H1 (cell line): ENCODE measurements around the gene TMEM209. TPM values are rescaled to one million over a fixed set of nuclear protein-coding genes. Genes with fewer than 3 reads are reported as not detected.

Experiments
- CTCF ChIA-PET: fragments of 300-600 bp; sonication (Branson Sonifier 250); formaldehyde crosslinking; loops from one replicate; lab custom pipeline; 2021; ENCODE audit not compliant: partially characterized antibody; lab: Charles Lee
- POLR2A ChIA-PET: fragments of 300-600 bp; sonication (Branson Sonifier 250); formaldehyde crosslinking; loops from one replicate; lab custom pipeline; 2021; ENCODE audit warnings: inconsistent platforms; ENCODE audit not compliant: partially characterized antibody; lab: Charles Lee
- DNase-seq, 2 experiments: peaks; one replicate each; pipeline versions ENCODE4 v3.0.0 to v3.0.0-alpha.2; 2010 to 2022; ENCODE audit warnings: low spot score in 2 of 2, low read depth in 1 of 2, mixed read lengths in 1 of 2
- FAIRE-seq: peaks from 2 replicates; lab custom pipeline; 2011; peaks lifted over from hg19 to GRCh38; lab: Jason Lieb, UNC
- H2AFZ ChIP-seq: 2 replicates; pipeline ENCODE4 v1.8.1; 2012; ENCODE audit warnings: low read length, inconsistent platforms
- H2AK5ac ChIP-seq: 2 replicates; pipeline ENCODE4 v1.6.1; 2013; ENCODE audit warnings: low read depth, low read length
- H2BK120ac ChIP-seq: replicated peaks from 2 replicates; pipeline ENCODE3; 2013; ENCODE audit warnings: low read depth, low read length, inconsistent platforms
- H2BK12ac ChIP-seq: 2 replicates; pipeline ENCODE4 v1.6.1; 2013; ENCODE audit warnings: low read depth, low read length
- H2BK15ac ChIP-seq: 2 replicates; pipeline ENCODE4 v1.6.1; 2013; ENCODE audit warnings: low read length
- H2BK20ac ChIP-seq: 2 replicates; pipeline ENCODE4 v1.6.1; 2013; ENCODE audit warnings: low read length
- H2BK5ac ChIP-seq: 2 replicates; pipeline ENCODE4 v1.6.1; 2013; ENCODE audit warnings: low read depth, low read length
- H3K14ac ChIP-seq: 2 replicates; pipeline ENCODE4 v1.6.1; 2013; ENCODE audit warnings: inconsistent platforms; ENCODE audit not compliant: insufficient read length
- H3K18ac ChIP-seq: 2 replicates; pipeline ENCODE4 v1.6.1; 2013; ENCODE audit warnings: low read length; ENCODE audit errors: extremely low read depth
- H3K23ac ChIP-seq: 2 replicates; pipeline ENCODE4 v1.6.1; 2013; ENCODE audit warnings: inconsistent platforms; ENCODE audit not compliant: insufficient read length
- H3K23me2 ChIP-seq: 2 replicates; pipeline ENCODE4 v1.6.1; 2013; ENCODE audit warnings: low read depth, low read length
- H3K27ac ChIP-seq: 2 replicates; pipeline ENCODE4 v1.6.1; 2011; ENCODE audit warnings: low read depth, low read length, inconsistent platforms
- H3K27me3 ChIP-seq, 4 experiments: replicated peaks in 1 of 4; 1 replicate in 1 of 4; 2 replicates in 3 of 4; pipeline versions ENCODE4 v1.6.1 to v1.8.1; 2011 to 2013; ENCODE audit warnings: low read length in 3 of 4, mild to moderate bottlenecking in 3 of 4, inconsistent platforms in 2 of 4, mixed read lengths in 2 of 4, moderate library complexity in 1 of 4; ENCODE audit not compliant: control insufficient read depth in 3 of 4, insufficient read depth in 3 of 4; ENCODE audit errors: extremely low read depth in 1 of 4
- H3K36me3 ChIP-seq, 4 experiments: 2 replicates each; pipeline versions ENCODE4 v1.6.1 to v1.8.1; 2011 to 2013; ENCODE audit warnings: mild to moderate bottlenecking in 4 of 4, low read length in 3 of 4, moderate library complexity in 2 of 4, control low read depth in 1 of 4, inconsistent platforms in 1 of 4; ENCODE audit not compliant: insufficient read depth in 4 of 4, control insufficient read depth in 2 of 4
- H3K4ac ChIP-seq: replicated peaks from 2 replicates; pipeline ENCODE3; 2013; ENCODE audit warnings: low read length, low read depth, mixed read lengths, inconsistent platforms; ENCODE audit not compliant: insufficient read length
- H3K4me1 ChIP-seq, 4 experiments: replicated peaks in 1 of 4; 1 replicate in 1 of 4; 2 replicates in 3 of 4; pipeline versions ENCODE4 v1.6.1 to v1.8.1; 2011 to 2013; ENCODE audit warnings: low read length in 3 of 4, inconsistent platforms in 2 of 4, mixed read lengths in 1 of 4; ENCODE audit not compliant: insufficient read depth in 4 of 4, control insufficient read depth in 3 of 4
- H3K4me2 ChIP-seq, 2 experiments: 2 replicates each; pipeline versions ENCODE4 v1.6.1 to v1.8.1; 2011 to 2013; ENCODE audit warnings: low read depth in 2 of 2, low read length in 2 of 2, control low read depth in 1 of 2, inconsistent platforms in 1 of 2, mild to moderate bottlenecking in 1 of 2; ENCODE audit not compliant: insufficient read depth in 1 of 2
- H3K4me3 ChIP-seq, 4 experiments: fragments of 200-600, 300-600 bp in 1 of 4; sonication (generic), shearing (Covaris generic), sonication (Bioruptor Twin) in 1 of 4; 2 replicates each; pipeline versions ENCODE4 v1.5.1 to v1.8.1; 2011 to 2016; ENCODE audit warnings: low read length in 4 of 4, low read depth in 3 of 4, control low read depth in 2 of 4, inconsistent platforms in 2 of 4, mild to moderate bottlenecking in 2 of 4, mixed read lengths in 1 of 4, moderate library complexity in 1 of 4; ENCODE audit not compliant: insufficient read depth in 2 of 4; ENCODE audit errors: extremely low read depth in 1 of 4
- H3K56ac ChIP-seq: replicated peaks from 2 replicates; pipeline ENCODE3; 2013; ENCODE audit warnings: low read depth, mild to moderate bottlenecking, mixed read lengths, low read length, inconsistent platforms; ENCODE audit not compliant: insufficient read length
- H3K79me1 ChIP-seq: 2 replicates; pipeline ENCODE4 v1.6.1; 2013; ENCODE audit warnings: low read depth, low read length, control low read depth
- H3K79me2 ChIP-seq, 2 experiments: 2 replicates each; pipeline versions ENCODE4 v1.6.1 to v1.8.1; 2012 to 2013; ENCODE audit warnings: low read length in 2 of 2, mild to moderate bottlenecking in 2 of 2, inconsistent platforms in 1 of 2; ENCODE audit not compliant: insufficient read depth in 2 of 2, control insufficient read depth in 1 of 2
- H3K9ac ChIP-seq, 4 experiments: replicated peaks in 1 of 4; 1 replicate in 1 of 4; 2 replicates in 3 of 4; pipeline versions ENCODE4 v1.6.1 to v1.8.1; 2011 to 2013; ENCODE audit warnings: low read depth in 3 of 4, low read length in 3 of 4, control low read depth in 2 of 4, mild to moderate bottlenecking in 2 of 4, moderate library complexity in 2 of 4, inconsistent platforms in 1 of 4; ENCODE audit errors: extremely low read depth in 1 of 4
- H3K9me3 ChIP-seq, 2 experiments: 2 replicates each; pipeline versions ENCODE4 v1.6.1 to v1.8.1; 2012 to 2013; ENCODE audit warnings: mild to moderate bottlenecking in 2 of 2, moderate library complexity in 2 of 2, control low read depth in 1 of 2, inconsistent platforms in 1 of 2, low read depth in 1 of 2, low read length in 1 of 2, mixed read lengths in 1 of 2; ENCODE audit not compliant: insufficient read depth in 2 of 2
- H4K20me1 ChIP-seq, 2 experiments: replicated peaks in 1 of 2; 2 replicates each; pipeline versions ENCODE3 to v1.8.1; 2011 to 2013; ENCODE audit warnings: inconsistent platforms in 2 of 2, low read length in 2 of 2, mild to moderate bottlenecking in 1 of 2; ENCODE audit not compliant: insufficient read depth in 2 of 2, control insufficient read depth in 1 of 2
- H4K5ac ChIP-seq: 2 replicates; pipeline ENCODE4 v1.6.1; 2013; ENCODE audit warnings: low read length, low read depth, mixed read lengths, inconsistent platforms; ENCODE audit not compliant: insufficient read length
- H4K8ac ChIP-seq: 2 replicates; pipeline ENCODE4 v1.8.0; 2013; ENCODE audit warnings: mild to moderate bottlenecking, moderate library complexity, low read length, inconsistent platforms; ENCODE audit not compliant: insufficient read depth; ENCODE audit errors: extremely low read depth
- H4K91ac ChIP-seq: replicated peaks from 2 replicates; pipeline ENCODE3; 2013; ENCODE audit warnings: low read length, mixed read lengths, inconsistent platforms; ENCODE audit not compliant: insufficient read length
- ATF3 ChIP-seq: IDR thresholded peaks from 2 replicates; pipeline ENCODE4 v1.6.1; 2011; ENCODE audit warnings: low read depth, mild to moderate bottlenecking, low read length; ENCODE audit not compliant: insufficient read depth
- EZH2 ChIP-seq: fragments of 200-600 bp; sonication (generic); IDR thresholded peaks from 2 replicates; pipeline ENCODE4 v1.7.1; 2012; ENCODE audit warnings: low read depth, mild to moderate bottlenecking, moderate library complexity, low read length, inconsistent platforms; ENCODE audit not compliant: severe bottlenecking
- KDM1A ChIP-seq: fragments of 200-600, 300-600 bp; sonication (generic); IDR thresholded peaks from 2 replicates; pipeline ENCODE4 v1.7.1; 2016; ENCODE audit warnings: mild to moderate bottlenecking, low read length, borderline replicate concordance
- RFX5 ChIP-seq: IDR thresholded peaks from 2 replicates; pipeline ENCODE4 v1.6.1; 2011; ENCODE audit warnings: low read depth, low read length, improper control_type of control experiment, borderline replicate concordance
- SIN3A ChIP-seq, 2 experiments: IDR thresholded peaks in 1 of 2; conservative IDR thresholded peaks in 1 of 2; 2 replicates each; pipeline ENCODE4 v1.6.1; 2011 to 2012; ENCODE audit warnings: low read length in 2 of 2, improper control_type of control experiment in 1 of 2, low read depth in 1 of 2, mild to moderate bottlenecking in 1 of 2
- SP1 ChIP-seq: IDR thresholded peaks from 2 replicates; pipeline ENCODE4 v1.6.1; 2011; ENCODE audit warnings: low read depth, low read length
- SP4 ChIP-seq: IDR thresholded peaks from 2 replicates; pipeline ENCODE4 v1.6.1; 2012; ENCODE audit warnings: low read length, inconsistent platforms
- TBP ChIP-seq: IDR thresholded peaks from 2 replicates; pipeline ENCODE4 v1.6.1; 2011; ENCODE audit warnings: low read depth, low read length, improper control_type of control experiment
- WGBS, 2 experiments: shearing (Covaris generic) in 1 of 2; methylation state at CpG; one replicate each; pipeline versions ENCODE4 v1.1.6 to v1.1.7; 2013 to 2015; ENCODE audit warnings: low lambda C conversion rate in 2 of 2, mixed read lengths in 2 of 2, inconsistent platforms in 1 of 2, low coverage in 1 of 2, missing lambda C conversion rate in 1 of 2; ENCODE audit not compliant: insufficient replicate concordance in 2 of 2, insufficient coverage in 1 of 2, insufficient read length in 1 of 2; ENCODE audit errors: extremely low coverage in 1 of 2, missing lambda C conversion rate in 1 of 2; 5-methylcytosine and 5-hydroxymethylcytosine counted together
- polyA plus RNA-seq, 7 experiments: library from polyadenylated mRNA; depleted of rRNA in 3 of 7; stranded (reverse) in 5 of 7; unstranded in 2 of 7; fragments of >200 nt in 5 of 7; fragments of 200-250 nt in 2 of 7; gene quantifications; 1 replicate in 5 of 7; 2 replicates in 1 of 7; 4 replicates in 1 of 7; pipeline versions ENCODE4 v1.2.1 to v1.2.3, GENCODE V29; 2011 to 2013; ENCODE audit warnings: missing spikeins in 2 of 7, mixed read lengths in 2 of 7
- total RNA-seq: library from RNA; stranded (reverse); fragmentation: NEBNext Ultra II Directional; extraction: Animal tissue kit (Norgen Biotek cat#: 25700); gene quantifications from 2 replicates; pipeline ENCODE4 v1.2.1, GENCODE V29; 2021

TMEM209 gene
- total and polyA plus RNA-seq, 2 of the 8 experiments (the other 6 are each of a cell fraction or from before 2014, with no cell fraction given) = 28.5 to 30.5 TPM

- Histone ChIP-seq H2BK120ac (no peak overlapping the region), H3K27ac (no peak overlapping the region), H2BK5ac (no peak overlapping the region), H3K4ac (no peak overlapping the region), H3K4me1 (peaks cover 0 to 3% (median 0%) of the 10 kb centered on the region in 4 experiments; a peak in 1 of 7 replicates), H2BK20ac (no peak overlapping the region), H3K9ac (no peak overlapping the region), H3K14ac (no peak overlapping the region), H2BK12ac (no peak overlapping the region), H2BK15ac (no peak overlapping the region), H3K4me2 (no peak overlapping the region), H4K91ac (no peak overlapping the region), H3K23ac (no peak overlapping the region), H2AK5ac (no peak overlapping the region), H3K36me3 (peaks cover 0 to 4% (median 2%) of the 10 kb centered on the region in 4 experiments; a peak in 2 of 8 replicates), H3K18ac (no peak overlapping the region), H3K9me3 (no peaks in the 10 kb centered on the region), H3K79me1 (no peaks in the 10 kb centered on the region), H2AFZ (no peak overlapping the region), H4K8ac (no peak overlapping the region), H3K79me2 (no peaks in the 10 kb centered on the region), H3K27me3 (peaks cover 0 to 3% (median 1%) of the 10 kb centered on the region in 4 experiments; a peak in 2 of 7 replicates), H3K56ac (no peak overlapping the region), H3K23me2 (no peaks in the 10 kb centered on the region), H4K5ac (no peak overlapping the region), H4K20me1 (peaks cover 0 to 3% of the 10 kb centered on the region in 2 experiments), H3K4me3 (no peak overlapping the region)
- TF ChIP-seq RFX5 = no peak
- no peak for TF ChIP-seq ATF3
- TF ChIP-seq EZH2 = no peak
- no peak for TF ChIP-seq SP1
- no peak for TF ChIP-seq KDM1A
- TF ChIP-seq SIN3A (conservative IDR thresholded peaks at IDR 0.05 in 1 of 2, IDR thresholded peaks at IDR 0.05 in 1 of 2; ENCODE audit: low read depth in 1 of 2, low read length in 2 of 2) = no peak
- no peak for TF ChIP-seq SP4
- no peak for TF ChIP-seq TBP
- ChIA-PET POLR2A (no interaction called here), CTCF (interaction anchor here (0.6 to 3.0 kb wide), 3 partner anchors 19 to 791 kb away, joined by 3 to 11 read pairs (median 3); no protein-coding TSS in a partner anchor)
- 97% methylated on average over 7 of the region's 7 CpGs; no CpG with 5 or more reads in 1 of the 2 experiments for WGBS, 2 experiments
- FAIRE-seq (no peak), DNase-seq (no peak)
Observed at GRCh38 chr7:130134726-130135125, 70.5 kb downstream of the TMEM209 start.
